HEK293 (cell line): ENCODE results near the gene PITPNM1.

Source experiments
- CTCF ChIP-seq: fragments of 450-650 bp; formaldehyde crosslinking; IDR thresholded peaks from 2 replicates; pipeline ENCODE4 v1.5.1; 2016; ENCODE audit warnings: missing biosample characterization, missing genetic modification characterization
- SALL2 ChIP-seq: fragments of 450-650 bp; formaldehyde crosslinking; IDR thresholded peaks from 2 replicates; pipeline ENCODE4 v1.5.0; 2017; ENCODE audit warnings: missing biosample characterization, mild to moderate bottlenecking, missing genetic modification characterization, borderline replicate concordance
- ZNF211 ChIP-seq: fragments of 450-650 bp; formaldehyde crosslinking; IDR thresholded peaks from 2 replicates; pipeline ENCODE4 v1.5.1; 2016; ENCODE audit warnings: low read depth, missing biosample characterization, missing genetic modification characterization
- ZNF274 ChIP-seq, 2 experiments: fragments of 200-500 bp in 1 of 2; fragments of 450-650 bp in 1 of 2; sonication (Bioruptor generic) in 1 of 2; formaldehyde crosslinking in 1 of 2; IDR thresholded peaks; 2 replicates each; pipeline versions ENCODE4 v1.5.1 to v1.6.1; 2014 to 2016; ENCODE audit warnings: borderline replicate concordance in 1 of 2, inconsistent platforms in 1 of 2, low read length in 1 of 2, missing biosample characterization in 1 of 2, missing genetic modification characterization in 1 of 2
- ZNF580 ChIP-seq: fragments of 450-650 bp; formaldehyde crosslinking; IDR thresholded peaks from 2 replicates; pipeline ENCODE4 v1.5.1; 2016; ENCODE audit warnings: missing biosample characterization, missing genetic modification characterization
- ZNF777 ChIP-seq: fragments of 450-650 bp; formaldehyde crosslinking; IDR thresholded peaks from 2 replicates; pipeline ENCODE4 v1.5.1; 2017; ENCODE audit warnings: missing biosample characterization, missing genetic modification characterization, borderline replicate concordance

- TF ChIP-seq CTCF: no peak
- TF ChIP-seq SALL2: no peak
- TF ChIP-seq ZNF777: no peak
- no peak for TF ChIP-seq ZNF211 (tag by site-specific recombination)
- TF ChIP-seq ZNF580: no peak
- TF ChIP-seq ZNF274 (IDR thresholded peaks at IDR 0.05; ENCODE audit: low read length): no peak
- no peak for TF ChIP-seq ZNF274 (tag by site-specific recombination; IDR thresholded peaks at IDR 0.05; ENCODE audit: borderline replicate concordance)
Measured at GRCh38 chr11:67491276-67492068, 13.7 kb downstream of the PITPNM1 start.
